Stimulated activated CD8-positive, alpha-beta memory T cell treated with anti-CD3 and anti-CD28 coated beads, Interleukin-15, amount 100 ng/mL, for 1 hour (primary cell): Measurements from ENCODE around the gene MYBBP1A.

Experiments
- DNase-seq: peaks from one replicate; pipeline ENCODE4 v3.0.0-alpha.2; 2020; ENCODE audit warnings: low read depth

The MYBBP1A gene

DNA sequence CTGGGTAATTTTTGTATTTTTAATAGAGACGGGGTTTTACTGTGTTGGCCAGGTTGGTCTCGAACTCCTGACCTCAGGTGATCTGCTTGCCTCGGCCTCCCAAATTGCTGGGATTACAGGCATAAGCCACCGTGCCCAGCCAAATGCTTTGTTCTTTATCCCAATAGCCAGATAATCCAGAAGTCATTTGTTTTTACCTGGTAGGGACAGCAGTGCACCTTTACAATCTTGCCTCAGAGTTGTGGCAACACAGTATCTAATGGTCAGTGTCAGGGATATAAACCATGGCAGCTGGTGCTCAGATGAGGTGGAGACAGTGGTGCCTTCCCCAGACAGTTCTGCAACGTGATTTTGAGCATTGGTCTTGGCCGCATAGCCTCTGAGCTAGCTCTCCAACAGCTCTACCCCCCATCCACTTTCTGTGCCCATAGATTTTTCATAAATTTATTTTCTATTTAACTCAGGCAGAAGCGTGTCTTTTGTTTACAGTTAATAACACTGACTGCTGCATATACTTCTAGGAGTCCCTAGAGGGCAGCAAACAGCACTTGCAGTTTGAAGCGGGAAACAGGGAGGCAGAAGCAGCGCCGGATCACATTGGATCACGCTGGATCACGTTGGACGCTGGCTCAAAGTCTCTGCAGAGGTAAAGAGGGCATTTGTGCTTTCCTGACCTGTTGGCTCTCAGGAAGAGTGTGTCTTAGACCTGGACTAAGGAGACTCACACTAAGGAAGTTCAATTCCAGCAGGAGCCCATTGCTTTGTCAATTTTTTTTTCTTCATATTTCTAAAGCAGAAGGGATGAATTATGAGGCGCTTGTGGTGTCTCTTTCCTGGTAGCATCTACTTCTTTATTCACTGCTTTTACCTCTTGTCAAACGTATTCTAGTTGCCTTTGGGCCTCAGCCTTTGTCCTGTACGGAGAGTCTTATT is 10.3 kb upstream of the MYBBP1A start:
- no peak for DNase-seq

- DNase-seq = no peak
Observed at GRCh38 chr17:4562015-4562969, 7.1 kb upstream of the MYBBP1A start.

- DNase-seq = no peak
Observed at GRCh38 chr17:4560837-4561256, 5.7 kb upstream of the MYBBP1A start.

DNA sequence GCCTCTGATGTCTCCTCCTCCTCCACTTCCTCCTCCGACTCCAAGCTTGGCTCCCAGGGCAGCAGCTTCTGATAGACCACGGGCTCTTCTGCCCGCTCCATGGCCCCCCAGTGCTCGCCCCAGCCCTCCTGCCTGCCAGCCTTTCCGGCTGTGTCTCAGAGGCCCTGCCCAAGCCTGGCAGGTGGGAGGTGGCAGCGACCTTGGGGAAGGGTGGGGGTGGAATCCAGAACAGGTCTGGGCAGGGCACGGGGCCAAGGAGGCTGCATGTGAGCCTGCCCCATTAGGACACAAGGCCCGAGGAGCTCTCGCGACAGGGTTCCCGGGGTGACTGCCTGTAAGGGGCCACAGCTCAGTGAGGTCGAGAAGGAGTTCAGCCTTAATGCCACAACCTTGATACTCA is 5.2 kb upstream of the MYBBP1A start, which contains the start of gene GGT6:
Gene GGT6 (minus strand): TSS at position 157 of the 400 bp plus-strand sequence. CDS start 56 bp downstream, at position 101.
- no peak for DNase-seq

- no peak for DNase-seq
Observed at GRCh38 chr17:4559966-4560365, 4.8 kb upstream of the MYBBP1A start.

- no peak for DNase-seq
Observed at GRCh38 chr17:4559139-4559791, 4.1 kb upstream of the MYBBP1A start.

GRCh38 chr17:4558347-4558971 is 3.3 kb upstream of the MYBBP1A start:
- no peak for DNase-seq

- no peak for DNase-seq
Observed at GRCh38 chr17:4557626-4558346, 2.6 kb upstream of the MYBBP1A start.

GRCh38 chr17:4556996-4557395 is 1.8 kb upstream of the MYBBP1A start:
- no peak for DNase-seq

DNA sequence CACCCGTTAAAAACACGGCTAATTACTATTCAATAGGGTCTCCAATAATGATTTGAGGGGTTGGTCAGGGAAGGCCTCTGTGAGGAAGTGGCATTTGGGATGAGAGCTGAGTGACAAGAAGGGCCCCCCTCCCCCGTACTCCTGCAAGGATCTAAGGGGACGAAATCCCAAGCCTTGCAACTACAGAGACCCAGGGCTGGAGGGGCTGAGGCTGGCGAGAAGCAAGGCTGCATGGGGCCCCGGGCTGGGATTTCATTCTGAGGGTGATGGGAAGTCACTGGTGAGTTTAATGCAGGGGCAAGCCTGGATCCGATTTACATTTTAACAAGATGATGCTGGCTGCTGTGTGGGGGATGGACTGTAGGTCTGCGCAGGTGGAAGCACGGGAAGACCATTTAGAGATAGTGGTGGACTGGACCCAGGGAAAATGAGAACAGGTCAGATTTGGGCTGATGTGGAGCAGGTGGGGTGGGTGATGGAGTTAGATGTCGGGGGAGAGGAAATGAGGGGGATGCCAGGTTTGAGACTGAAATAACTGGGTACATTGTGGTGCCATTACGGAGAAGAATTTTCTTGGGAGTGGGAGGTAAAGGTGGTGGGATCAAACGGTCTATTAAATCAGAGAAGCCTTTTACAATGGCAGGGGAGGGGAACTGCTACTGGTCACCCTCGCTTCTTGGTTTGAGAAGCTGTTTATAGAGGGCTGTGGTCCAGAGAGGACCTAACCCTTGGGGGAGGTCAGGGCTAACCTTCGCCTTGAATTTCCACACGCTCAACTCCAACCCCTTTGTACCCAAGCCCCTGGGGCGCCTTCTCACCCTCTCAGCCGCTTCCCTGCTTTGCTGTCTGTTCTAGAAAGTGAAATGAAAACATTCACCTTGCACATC is 932 bp upstream of the MYBBP1A start:
- no peak for DNase-seq

DNA sequence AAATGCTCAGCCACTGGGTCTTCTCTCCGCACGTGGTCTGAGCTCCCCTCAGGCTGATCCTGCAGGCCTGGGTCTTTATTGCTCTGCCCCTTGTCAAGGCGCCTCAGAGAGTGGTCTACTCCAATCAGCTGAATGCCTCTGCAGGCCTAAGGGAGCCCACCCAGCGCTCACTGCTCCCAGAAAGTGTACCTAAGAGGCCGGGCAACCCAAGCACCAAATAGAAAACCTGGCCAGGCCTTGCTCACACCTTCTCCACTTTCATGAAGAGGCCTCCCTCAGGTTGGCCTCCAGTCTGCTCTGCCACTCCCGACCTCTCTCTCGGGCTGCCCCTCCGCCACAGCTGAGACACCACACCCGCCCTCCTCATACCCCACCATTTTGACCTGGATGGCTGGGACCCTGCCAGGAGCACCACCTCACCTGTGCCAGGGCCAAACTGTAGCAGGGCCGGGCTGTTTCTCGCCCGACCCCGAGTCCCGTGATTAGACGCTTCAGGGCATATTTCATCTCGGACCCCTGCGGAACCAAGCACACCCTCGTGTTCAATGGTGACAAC is 665 bp downstream of the MYBBP1A start:
- no peak for DNase-seq

- no peak for DNase-seq
Observed at GRCh38 chr17:4553669-4554068, 1.5 kb downstream of the MYBBP1A start.

- DNase-seq = no peak
Observed at GRCh38 chr17:4551796-4552525, 3.2 kb downstream of the MYBBP1A start.

GRCh38 chr17:4551141-4551540 is 4.0 kb downstream of the MYBBP1A start:
- DNase-seq = no peak

DNA sequence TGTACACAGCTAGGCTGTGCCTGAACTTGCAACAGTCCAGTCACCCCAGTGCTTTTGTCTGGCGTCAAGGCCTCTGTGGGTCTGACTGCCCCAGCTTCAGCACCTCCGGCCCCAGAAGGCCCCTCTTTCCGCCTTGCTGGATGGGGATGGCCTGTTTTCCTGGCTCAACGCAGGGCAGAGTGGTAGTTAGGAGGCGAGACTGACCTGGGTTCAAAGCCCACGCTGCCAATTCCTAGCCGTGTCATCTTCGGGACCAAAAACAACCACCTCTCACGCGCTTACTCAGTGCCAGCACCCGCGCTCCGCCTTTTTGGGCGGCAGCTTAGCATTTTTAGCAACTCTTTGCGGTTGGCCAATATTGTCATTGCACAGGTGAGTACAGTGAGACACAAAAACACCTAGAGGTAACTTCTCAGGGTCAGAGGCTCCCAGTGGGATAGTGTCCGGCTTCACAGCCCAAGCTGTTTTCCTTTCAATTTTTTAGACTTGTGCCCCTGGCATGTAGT is 4.6 kb downstream of the MYBBP1A start:
- DNase-seq = no peak

GRCh38 chr17:4549781-4550533 is 5.2 kb downstream of the MYBBP1A start:
- DNase-seq = no peak

- no peak for DNase-seq
Observed at GRCh38 chr17:4548721-4549531, 6.3 kb downstream of the MYBBP1A start.
